ENCODE results near the gene RGS14.

The RGS14 gene

DNA sequence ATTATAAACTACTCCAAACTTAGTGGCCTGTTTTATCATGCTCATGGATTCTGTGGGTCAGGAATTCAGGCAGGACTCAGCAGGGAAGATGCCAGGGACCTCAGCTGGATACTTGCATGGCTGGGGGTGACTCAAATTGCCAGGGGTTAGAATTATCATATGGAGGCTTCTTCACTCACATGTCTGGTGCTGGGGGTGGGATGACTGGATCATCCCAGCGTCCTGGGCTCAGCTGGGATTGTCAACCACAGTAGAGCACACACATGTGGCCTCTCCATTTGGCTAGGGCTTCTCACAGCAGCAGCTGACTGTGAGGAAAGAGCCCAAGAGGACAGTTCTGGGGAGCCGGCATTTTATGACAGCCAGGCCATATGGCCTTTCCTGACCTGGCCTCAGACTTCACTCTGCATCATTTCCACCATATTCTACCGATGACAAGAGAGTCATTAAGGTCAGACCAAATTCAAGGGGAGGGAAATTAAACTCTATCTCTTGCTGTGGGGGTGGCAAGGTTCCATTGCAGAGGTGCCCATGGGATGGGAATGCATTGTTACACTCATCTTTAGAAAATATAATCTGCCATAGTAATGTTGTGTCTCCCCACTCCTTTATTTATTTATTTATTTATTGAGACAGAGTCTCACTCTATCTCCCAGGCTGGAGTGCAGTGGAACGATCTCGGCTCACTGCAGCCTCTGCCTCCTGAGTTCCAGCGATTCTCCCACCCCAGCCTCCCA lies 63.5 kb downstream of the RGS14 start:
- no peak overlapping the region for H3K4me3 ChIP-seq (ENCODE audit: low read depth, low read length)

More for the DNA sequence above, 63.5 kb downstream of the RGS14 start:
- TF ChIP-seq, protein P1, sequence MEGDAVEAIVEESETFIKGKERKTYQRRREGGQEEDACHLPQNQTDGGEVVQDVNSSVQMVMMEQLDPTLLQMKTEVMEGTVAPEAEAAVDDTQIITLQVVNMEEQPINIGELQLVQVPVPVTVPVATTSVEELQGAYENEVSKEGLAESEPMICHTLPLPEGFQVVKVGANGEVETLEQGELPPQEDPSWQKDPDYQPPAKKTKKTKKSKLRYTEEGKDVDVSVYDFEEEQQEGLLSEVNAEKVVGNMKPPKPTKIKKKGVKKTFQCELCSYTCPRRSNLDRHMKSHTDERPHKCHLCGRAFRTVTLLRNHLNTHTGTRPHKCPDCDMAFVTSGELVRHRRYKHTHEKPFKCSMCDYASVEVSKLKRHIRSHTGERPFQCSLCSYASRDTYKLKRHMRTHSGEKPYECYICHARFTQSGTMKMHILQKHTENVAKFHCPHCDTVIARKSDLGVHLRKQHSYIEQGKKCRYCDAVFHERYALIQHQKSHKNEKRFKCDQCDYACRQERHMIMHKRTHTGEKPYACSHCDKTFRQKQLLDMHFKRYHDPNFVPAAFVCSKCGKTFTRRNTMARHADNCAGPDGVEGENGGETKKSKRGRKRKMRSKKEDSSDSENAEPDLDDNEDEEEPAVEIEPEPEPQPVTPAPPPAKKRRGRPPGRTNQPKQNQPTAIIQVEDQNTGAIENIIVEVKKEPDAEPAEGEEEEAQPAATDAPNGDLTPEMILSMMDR (IDR thresholded peaks at IDR 0.05; ENCODE audit: low read depth, low read length, missing control alignments), result no peak
- DNase-seq (ENCODE audit: low read depth), result no peak
- in situ Hi-C loops (cut with HindIII; ENCODE audit: low sequenced_read_pairs), result no loop called here
